Astrocyte of the spinal cord (primary cell): ENCODE data around the gene THOC6.
"Not testable (repeated sequence)": the region's sequence is repeated elsewhere in the genome, so short reads cannot be mapped to it uniquely, and the experiment has no call there.

ENCODE experiments used
- DNase-seq: peaks from one replicate; pipeline ENCODE4 v3.0.0; 2011; ENCODE audit warnings: low read depth, low spot score
- H3K4me3 ChIP-seq: 2 replicates; pipeline ENCODE4 v1.5.1; 2011; ENCODE audit warnings: low read depth, mild to moderate bottlenecking, low read length, moderate library complexity
- in situ Hi-C: cut with HindIII; loops from 2 replicates; pipeline ENCODE4 v1.10.0; 2017; ENCODE audit warnings: low sequenced_read_pairs
- TF ChIP-seq, protein P1 (sequence below): IDR thresholded peaks from 2 replicates; pipeline ENCODE4 v1.5.1; 2012; ENCODE audit warnings: low read depth, mild to moderate bottlenecking, low read length, inconsistent platforms

Gene THOC6

DNA sequence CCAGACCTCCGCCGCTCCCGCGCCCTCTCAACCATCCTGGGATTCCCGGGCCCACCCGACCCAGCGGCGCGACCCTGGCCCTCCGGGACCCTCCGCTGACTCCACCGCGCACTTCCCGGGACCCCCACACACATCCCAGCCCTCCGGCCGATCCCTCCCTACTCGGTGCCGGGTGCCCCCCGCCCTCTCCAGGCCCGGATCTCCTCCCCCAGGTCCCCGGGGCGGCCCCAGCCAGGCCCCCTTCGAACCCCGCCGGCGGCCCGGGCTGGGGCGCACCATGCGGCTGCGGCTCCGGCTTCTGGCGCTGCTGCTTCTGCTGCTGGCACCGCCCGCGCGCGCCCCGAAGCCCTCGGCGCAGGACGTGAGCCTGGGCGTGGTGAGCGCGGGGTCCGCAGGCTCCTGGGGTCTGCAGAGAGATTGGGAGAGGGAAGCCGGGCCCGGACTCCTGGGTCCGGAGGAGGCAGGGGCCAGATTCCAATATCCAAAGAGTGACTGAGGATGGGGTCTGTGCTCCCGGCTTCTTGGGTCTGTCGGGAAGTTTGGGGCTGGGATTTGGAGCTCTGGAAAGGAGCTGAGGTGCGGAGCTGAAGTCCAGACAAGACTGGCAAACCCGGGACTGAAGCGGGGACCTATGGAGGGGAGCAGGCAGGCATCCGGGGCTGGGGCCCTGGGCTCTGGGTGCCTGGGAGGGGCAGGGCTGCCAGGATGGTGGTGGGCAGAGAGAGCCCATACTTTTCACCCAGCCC, 23.0 kb downstream of the THOC6 start:
- DNase-seq, result no peak
- TF ChIP-seq, protein P1, sequence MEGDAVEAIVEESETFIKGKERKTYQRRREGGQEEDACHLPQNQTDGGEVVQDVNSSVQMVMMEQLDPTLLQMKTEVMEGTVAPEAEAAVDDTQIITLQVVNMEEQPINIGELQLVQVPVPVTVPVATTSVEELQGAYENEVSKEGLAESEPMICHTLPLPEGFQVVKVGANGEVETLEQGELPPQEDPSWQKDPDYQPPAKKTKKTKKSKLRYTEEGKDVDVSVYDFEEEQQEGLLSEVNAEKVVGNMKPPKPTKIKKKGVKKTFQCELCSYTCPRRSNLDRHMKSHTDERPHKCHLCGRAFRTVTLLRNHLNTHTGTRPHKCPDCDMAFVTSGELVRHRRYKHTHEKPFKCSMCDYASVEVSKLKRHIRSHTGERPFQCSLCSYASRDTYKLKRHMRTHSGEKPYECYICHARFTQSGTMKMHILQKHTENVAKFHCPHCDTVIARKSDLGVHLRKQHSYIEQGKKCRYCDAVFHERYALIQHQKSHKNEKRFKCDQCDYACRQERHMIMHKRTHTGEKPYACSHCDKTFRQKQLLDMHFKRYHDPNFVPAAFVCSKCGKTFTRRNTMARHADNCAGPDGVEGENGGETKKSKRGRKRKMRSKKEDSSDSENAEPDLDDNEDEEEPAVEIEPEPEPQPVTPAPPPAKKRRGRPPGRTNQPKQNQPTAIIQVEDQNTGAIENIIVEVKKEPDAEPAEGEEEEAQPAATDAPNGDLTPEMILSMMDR, result no peak
- in situ Hi-C loops, result no loop called here
- H3K4me3 ChIP-seq, result no peak overlapping the region

DNA sequence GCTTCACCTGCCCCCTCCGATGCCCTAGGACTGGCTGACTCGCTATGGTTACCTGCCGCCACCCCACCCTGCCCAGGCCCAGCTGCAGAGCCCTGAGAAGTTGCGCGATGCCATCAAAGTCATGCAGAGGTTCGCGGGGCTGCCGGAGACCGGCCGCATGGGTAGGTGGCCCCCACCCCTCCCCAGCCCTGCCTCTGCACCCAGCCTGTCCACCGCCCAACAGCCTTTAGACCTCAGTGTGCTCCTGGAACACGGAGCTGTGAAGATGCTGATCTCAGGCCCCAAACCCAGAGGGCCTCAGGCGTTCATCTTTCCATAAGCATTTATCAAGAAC, 23.5 kb downstream of the THOC6 start:
- in situ Hi-C loops, result no loop called here
- H3K4me3 ChIP-seq, result no peak overlapping the region
- TF ChIP-seq, protein P1, result no peak
- DNase-seq, result no peak

DNA sequence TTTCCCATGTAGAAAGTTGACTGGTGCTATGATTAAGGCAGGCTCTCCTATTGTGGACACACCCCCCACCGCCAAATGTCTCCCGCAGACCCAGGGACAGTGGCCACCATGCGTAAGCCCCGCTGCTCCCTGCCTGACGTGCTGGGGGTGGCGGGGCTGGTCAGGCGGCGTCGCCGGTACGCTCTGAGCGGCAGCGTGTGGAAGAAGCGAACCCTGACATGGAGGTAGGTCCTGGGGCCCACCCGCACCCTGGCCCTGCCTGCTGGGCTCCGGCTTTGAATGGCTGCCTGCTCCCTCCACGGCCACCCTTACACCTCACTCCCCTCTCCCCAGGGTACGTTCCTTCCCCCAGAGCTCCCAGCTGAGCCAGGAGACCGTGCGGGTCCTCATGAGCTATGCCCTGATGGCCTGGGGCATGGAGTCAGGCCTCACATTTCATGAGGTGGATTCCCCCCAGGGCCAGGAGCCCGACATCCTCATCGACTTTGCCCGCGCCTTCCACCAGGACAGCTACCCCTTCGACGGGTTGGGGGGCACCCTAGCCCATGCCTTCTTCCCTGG, 26.2 kb downstream of the THOC6 start:
- TF ChIP-seq, protein P1, result no peak
- no peak for DNase-seq
- in situ Hi-C loops, result no loop called here
- H3K4me3 ChIP-seq, result no peak overlapping the region

DNA sequence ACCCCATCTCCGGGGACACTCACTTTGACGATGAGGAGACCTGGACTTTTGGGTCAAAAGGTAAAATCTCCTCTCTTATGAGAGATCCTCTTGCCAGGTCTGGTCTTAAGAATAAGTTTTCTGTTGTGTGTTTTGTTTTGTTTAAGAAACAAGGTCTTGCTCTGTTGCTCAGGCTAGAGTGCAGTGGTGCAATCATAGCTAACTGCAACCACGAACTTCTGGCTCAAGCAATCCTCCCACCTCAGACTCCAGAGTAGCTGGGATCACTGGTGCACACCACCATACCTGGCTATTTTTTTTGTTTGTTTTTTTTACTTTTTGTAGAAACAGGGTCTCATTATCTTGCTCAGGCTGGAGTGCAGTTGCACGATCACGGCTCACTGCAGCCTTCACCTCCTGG, 26.7 kb downstream of the THOC6 start:
- TF ChIP-seq, protein P1, result no peak
- in situ Hi-C loops, result no loop called here
- H3K4me3 ChIP-seq, result no peak overlapping the region
- DNase-seq, result no peak

DNA sequence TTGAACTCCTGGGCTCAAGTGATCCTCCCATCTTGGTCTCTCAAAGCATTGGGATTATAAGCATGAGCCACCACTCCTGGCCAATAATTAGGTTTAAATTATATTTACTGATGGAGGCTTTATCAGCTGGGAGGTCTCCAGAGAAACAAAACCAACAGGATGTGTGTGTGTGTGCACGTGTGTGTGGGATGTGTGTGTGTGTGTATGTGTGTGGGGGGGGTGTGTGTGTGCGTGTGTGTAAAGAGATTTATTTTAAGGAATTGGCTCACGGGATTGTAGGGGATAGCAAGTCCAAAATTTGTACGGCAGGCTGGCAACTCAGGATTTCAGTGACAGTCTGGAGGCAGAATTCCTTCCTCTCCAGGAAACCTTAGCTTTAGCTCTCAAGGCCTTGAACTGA, 27.2 kb downstream of the THOC6 start:
- in situ Hi-C loops, result no loop called here
- H3K4me3 ChIP-seq, result no peak overlapping the region
- TF ChIP-seq, protein P1, result no peak
- DNase-seq, result no peak

DNA sequence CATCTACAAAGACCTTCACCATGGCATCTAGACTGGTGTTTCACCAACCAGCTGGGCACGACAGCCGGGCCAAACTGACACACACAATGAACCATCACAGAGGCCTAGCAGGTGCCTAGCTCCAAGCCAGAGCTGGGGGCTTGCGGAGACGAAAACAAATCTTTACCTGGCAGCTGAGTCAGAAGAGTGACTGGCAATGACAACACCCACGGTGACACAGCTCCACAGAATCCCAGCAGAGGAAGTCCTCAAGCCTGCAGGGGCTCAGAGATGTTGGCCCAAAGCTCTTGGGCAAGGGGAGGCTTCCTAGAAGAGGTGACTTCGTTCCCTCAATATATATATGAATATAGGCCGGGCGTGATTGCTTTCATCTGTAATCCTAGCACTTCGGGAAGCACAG, 27.7 kb downstream of the THOC6 start:
- TF ChIP-seq, protein P1, result no peak
- H3K4me3 ChIP-seq, result no peak overlapping the region
- DNase-seq, result no peak
- in situ Hi-C loops, result no loop called here

DNA sequence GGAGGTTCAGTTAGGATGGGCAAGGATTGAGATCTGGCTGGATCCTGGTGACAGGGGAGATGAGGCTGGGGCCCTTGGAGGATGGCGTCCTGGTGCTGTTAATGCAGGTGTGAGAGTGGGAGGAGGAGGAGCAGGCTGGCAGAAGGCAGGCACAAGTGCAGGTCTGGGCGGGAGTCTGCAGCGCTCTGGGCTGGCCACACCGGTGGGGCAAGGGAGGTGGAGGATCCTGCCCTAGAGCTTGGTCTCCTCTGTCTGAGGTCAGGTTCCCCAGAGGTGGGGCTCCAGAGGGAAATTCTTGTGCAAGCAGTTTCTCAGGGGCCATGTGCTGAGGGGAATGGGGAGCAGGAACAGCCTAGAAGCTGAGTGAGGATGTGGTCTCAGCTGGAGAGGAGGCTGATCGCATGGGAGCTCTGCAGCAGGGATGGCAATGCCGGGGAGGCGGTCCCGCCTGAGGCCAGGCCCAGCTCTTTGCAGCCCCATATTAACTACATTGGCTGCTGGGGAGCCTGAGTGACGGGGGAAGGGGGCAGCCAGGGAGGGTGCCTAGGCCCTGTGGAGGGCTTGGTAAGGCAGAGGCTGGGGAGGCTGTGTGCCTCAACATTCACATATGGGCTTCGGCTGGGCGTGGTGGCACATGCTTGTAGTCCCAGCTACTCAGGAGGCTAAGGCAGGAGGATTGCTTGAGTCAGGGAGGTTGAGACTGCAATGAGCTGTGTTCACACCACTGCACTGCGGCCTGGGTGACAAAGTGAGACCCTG, 28.9 kb downstream of the THOC6 start:
- DNase-seq, H3K4me3 ChIP-seq, in situ Hi-C loops: not testable (repeated sequence)

DNA sequence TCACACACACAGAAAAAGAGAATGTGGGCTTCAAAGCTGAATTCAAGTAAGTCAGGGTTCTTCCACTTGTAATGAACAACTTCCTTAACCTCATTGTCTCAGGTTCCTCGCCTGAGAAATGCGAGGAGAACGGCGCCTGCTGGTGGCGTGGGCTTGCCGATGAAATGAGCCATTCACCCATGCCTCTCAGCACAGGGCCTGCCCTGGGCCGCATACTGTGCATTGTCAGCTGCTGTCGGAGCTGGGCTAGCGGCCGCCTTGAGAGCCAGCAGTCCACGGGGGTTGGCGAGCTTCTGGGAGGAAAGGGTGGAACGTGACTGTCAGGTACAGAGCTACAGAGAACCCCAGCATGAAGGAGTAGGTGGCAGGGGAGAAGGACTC, 29.5 kb downstream of the THOC6 start:
- DNase-seq, H3K4me3 ChIP-seq, in situ Hi-C loops: not testable (repeated sequence)
